ENCODE measurements around the gene MGAT5.
"Not testable (repeated sequence)": the region's sequence is repeated elsewhere in the genome, so short reads cannot be mapped to it uniquely, and the experiment has no call there.

Gene MGAT5

DNA sequence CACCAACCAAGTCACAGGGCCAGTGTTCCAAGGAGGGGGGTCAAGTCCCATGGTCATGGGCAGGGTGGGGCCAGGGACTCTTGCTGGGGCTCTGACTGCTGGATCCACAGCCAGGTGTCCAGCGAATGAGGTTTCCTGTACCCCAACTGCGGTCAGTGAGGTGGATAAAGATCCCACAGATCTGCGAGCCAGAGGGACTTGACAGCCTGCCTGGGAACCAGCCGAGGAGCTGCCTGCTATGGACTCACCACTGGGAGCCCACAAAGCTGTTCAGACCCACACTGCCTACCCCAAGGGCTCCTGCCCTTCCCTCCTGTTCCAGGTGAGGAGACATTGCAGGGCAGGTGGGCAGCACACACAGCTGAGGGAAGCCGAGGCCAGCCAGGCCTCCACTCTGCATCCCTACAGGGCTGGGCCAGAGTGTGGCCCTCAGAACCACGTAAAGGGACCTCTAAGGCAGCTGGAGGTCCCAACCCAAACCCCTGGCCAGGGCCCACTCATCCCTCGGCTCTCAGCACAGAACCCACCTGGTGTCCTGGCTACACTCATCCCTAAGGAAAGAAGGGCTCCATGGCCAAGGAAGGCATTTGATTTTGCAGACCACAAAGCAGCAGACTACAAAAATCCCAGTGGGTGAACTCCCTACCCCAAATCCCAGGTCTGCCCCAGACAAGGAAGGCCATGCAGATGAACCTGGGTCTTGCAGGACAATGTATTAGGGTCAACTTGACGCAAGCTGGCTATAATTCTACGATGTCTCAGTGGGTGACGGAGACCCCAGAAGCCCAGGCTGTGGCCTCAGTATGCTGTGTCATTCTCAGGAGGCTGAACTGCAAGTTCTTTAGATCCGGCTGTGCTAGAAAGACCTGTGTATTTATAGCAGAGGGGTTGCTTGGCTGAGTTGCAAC, 209.2 kb downstream of the MGAT5 start:
- Histone ChIP-seq H3K27me3 (ENCODE audit: control insufficient read depth, insufficient read depth, low read length) (no peaks in the 10 kb centered on the region), H3K4me3 (ENCODE audit: low read depth, low read length) (no peak overlapping the region), H3K9ac (ENCODE audit: low read depth, low read length) (no peak overlapping the region), H3K36me3 (ENCODE audit: control insufficient read depth, insufficient read depth, low read length) (no peaks in the 10 kb centered on the region), H3K9me3 (ENCODE audit: control insufficient read depth, insufficient read depth, low read length) (no peaks in the 10 kb centered on the region), H3K4me1 (ENCODE audit: control insufficient read depth, insufficient read depth, low read length) (no peaks in the 10 kb centered on the region)

DNA sequence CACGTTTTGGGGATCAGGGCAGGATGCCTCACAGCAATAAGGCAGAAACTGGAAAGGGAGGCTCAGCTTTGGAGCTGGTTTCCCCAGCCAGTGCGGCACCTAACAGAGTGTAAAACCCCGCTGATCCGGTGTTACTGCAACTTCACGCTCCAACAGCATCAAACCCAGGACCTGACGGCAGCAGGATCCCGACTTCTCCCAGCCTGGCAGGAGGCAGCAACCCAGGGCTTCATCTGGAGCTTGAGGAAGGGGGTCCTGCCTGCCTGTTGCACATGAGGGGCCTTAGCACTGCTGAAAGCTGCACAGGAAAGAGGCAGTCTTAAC, 209.8 kb downstream of the MGAT5 start:
- no peaks in the 10 kb centered on the region for H3K27me3 ChIP-seq (ENCODE audit: control insufficient read depth, insufficient read depth, low read length)
- no peaks in the 10 kb centered on the region for H3K4me1 ChIP-seq (ENCODE audit: control insufficient read depth, insufficient read depth, low read length)
- no peak overlapping the region for H3K4me3 ChIP-seq (ENCODE audit: low read depth, low read length)
- no peak overlapping the region for H3K9ac ChIP-seq (ENCODE audit: low read depth, low read length)
- no peaks in the 10 kb centered on the region for H3K9me3 ChIP-seq (ENCODE audit: control insufficient read depth, insufficient read depth, low read length)
- H3K36me3 ChIP-seq (ENCODE audit: control insufficient read depth, insufficient read depth, low read length), result no peaks in the 10 kb centered on the region

DNA sequence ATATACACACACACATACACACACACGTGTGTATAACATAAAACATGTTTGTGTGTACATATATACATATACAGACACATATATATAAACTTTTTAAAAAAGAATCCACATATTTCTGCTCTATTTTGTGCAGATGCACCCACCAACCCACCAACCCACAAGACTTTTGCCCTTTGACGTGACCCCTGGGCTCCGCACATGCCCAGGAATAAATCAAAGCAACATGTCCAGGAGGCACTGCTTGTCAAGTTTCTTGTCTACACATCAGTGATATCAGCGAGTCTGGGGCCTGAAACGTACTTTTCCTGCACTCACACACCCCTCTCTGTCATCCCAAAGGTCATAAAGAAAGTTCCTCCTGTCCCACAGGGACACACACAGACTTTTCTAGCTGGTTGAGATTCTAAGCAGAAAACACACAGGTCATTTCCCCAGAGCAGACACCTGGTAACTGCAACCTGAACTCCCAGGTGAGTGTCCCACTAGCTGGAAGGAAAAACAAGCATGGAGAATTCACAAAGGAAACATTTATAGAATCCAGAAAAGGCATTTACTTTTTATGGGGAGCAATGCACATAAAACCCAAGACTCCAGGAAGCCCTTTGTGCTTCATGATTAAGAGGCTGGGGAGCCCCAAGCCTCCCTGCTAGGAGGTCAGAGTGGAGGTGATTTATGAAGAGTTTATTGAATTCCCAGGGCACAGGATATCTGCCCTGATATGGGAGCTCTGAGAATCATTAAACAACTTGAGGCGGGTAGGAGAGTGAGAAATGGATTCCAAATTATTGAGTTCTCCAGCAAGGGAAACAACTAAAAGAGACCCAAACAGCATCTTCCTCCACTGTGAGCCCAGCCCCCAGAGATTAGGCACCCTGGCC, 211.6 kb downstream of the MGAT5 start:
- no peaks in the 10 kb centered on the region for H3K27me3 ChIP-seq (ENCODE audit: control insufficient read depth, insufficient read depth, low read length)
- H3K36me3 ChIP-seq (ENCODE audit: control insufficient read depth, insufficient read depth, low read length), result no peaks in the 10 kb centered on the region
- H3K4me3 ChIP-seq (ENCODE audit: low read depth, low read length), result no peak overlapping the region
- no peaks in the 10 kb centered on the region for H3K9me3 ChIP-seq (ENCODE audit: control insufficient read depth, insufficient read depth, low read length)
- no peak overlapping the region for H3K9ac ChIP-seq (ENCODE audit: low read depth, low read length)
- H3K4me1 ChIP-seq (ENCODE audit: control insufficient read depth, insufficient read depth, low read length), result no peaks in the 10 kb centered on the region

DNA sequence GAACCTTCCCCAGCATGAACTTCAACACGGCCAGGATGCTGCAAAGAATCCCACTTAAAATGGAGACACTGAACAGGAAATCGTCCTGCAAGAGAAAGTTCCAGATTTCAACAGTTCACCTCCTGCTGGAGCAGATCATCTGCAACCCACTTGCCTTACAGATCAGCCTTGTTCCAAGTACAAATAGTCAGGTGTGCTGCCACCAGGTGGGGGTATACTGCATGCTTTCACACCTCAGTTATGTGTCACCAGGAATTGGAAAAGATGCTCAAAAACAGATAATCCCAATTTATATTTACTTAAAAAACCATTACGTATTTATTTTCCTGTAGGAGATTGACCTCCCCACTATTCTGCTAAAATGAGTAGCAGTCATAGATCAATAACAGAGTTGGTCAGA, 212.3 kb downstream of the MGAT5 start:
- no peak overlapping the region for H3K9ac ChIP-seq (ENCODE audit: low read depth, low read length)
- no peaks in the 10 kb centered on the region for H3K4me1 ChIP-seq (ENCODE audit: control insufficient read depth, insufficient read depth, low read length)
- H3K36me3 ChIP-seq (ENCODE audit: control insufficient read depth, insufficient read depth, low read length), result no peaks in the 10 kb centered on the region
- no peaks in the 10 kb centered on the region for H3K27me3 ChIP-seq (ENCODE audit: control insufficient read depth, insufficient read depth, low read length)
- no peak overlapping the region for H3K4me3 ChIP-seq (ENCODE audit: low read depth, low read length)
- H3K9me3 ChIP-seq (ENCODE audit: control insufficient read depth, insufficient read depth, low read length), result no peaks in the 10 kb centered on the region

DNA sequence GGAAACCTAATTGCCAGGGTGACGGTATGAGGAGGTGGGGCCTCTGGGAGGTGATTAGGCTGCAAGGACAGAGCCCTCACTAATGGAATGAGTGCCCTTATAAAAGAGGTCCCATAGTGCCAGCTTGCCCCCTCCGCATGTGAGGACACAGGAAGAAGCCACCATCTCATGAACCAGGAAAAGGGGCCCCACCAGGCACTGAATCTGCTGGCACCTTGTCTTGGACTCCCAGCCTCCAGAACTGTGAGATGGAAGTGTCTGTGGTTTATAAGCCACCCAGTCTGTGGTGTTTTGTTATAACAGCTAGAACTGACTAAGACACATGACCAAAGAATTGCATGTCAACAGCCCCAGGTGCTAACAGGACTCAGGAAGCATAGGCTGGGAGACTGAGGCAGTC, 214.3 kb downstream of the MGAT5 start:
- Histone ChIP-seq H3K36me3 (ENCODE audit: control insufficient read depth, insufficient read depth, low read length) (no peaks in the 10 kb centered on the region), H3K27me3 (ENCODE audit: control insufficient read depth, insufficient read depth, low read length) (no peaks in the 10 kb centered on the region), H3K4me3 (ENCODE audit: low read depth, low read length) (no peak overlapping the region), H3K9me3 (ENCODE audit: control insufficient read depth, insufficient read depth, low read length) (no peaks in the 10 kb centered on the region), H3K9ac (ENCODE audit: low read depth, low read length) (no peak overlapping the region), H3K4me1 (ENCODE audit: control insufficient read depth, insufficient read depth, low read length) (no peaks in the 10 kb centered on the region)

DNA sequence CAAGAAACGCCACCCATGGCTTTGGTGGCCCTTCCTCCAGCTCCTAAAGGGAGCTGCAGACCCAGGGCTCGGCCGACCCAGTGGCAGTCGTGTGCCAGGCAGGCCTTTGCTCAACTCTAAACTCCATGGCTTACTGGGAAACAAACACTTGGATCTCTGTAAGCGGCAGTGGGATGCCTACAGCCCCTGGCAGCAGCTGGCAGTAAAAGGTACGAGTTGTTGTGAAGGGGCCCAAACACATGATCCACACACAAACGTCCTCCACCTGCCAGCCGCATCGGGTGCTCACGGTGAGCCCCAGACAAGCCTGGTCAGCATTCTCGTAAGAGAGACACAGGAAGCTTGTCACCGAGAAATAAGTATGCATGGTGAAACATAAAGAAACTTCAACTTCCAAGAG, 214.9 kb downstream of the MGAT5 start:
- Histone ChIP-seq H3K4me3 (ENCODE audit: low read depth, low read length) (no peak overlapping the region), H3K4me1 (ENCODE audit: control insufficient read depth, insufficient read depth, low read length) (no peaks in the 10 kb centered on the region), H3K36me3 (ENCODE audit: control insufficient read depth, insufficient read depth, low read length) (no peaks in the 10 kb centered on the region), H3K9ac (ENCODE audit: low read depth, low read length) (no peak overlapping the region), H3K27me3 (ENCODE audit: control insufficient read depth, insufficient read depth, low read length) (no peaks in the 10 kb centered on the region), H3K9me3 (ENCODE audit: control insufficient read depth, insufficient read depth, low read length) (no peaks in the 10 kb centered on the region)

DNA sequence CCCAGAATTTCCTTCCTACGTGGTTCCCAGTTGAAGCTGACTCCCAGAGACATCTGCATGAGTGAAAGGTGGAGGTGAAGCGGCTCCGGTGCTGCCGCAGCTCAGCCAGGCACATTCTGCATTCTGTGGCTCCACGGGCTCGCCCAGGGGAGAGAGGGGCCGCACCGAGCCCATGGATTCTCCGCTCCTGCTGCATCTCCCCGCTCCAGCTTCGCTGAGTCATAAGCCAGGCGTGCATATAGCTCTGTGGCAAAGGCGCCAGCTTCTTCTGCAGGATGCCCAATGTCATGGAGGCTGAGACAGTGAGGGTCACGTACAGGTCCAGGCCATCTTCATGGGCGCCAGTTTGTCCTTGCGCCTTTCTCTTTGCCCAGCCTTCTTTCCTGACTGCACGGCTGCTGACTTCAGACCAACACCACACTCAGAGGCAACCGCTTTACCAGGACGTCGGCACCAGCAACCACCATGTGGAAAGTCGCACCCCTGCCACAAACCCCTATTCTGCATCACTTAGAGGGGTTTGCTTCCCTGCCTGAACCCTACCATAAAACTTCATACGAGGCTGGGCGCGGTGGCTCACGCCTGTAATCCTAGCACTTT, 215.7 kb downstream of the MGAT5 start:
- H3K4me3 ChIP-seq (ENCODE audit: low read depth, low read length), result no peak overlapping the region
- no peak overlapping the region for H3K9ac ChIP-seq (ENCODE audit: low read depth, low read length)
- H3K27me3 ChIP-seq (ENCODE audit: control insufficient read depth, insufficient read depth, low read length), result no peaks in the 10 kb centered on the region
- H3K4me1 ChIP-seq (ENCODE audit: control insufficient read depth, insufficient read depth, low read length), result no peaks in the 10 kb centered on the region
- H3K9me3 ChIP-seq (ENCODE audit: control insufficient read depth, insufficient read depth, low read length), result no peaks in the 10 kb centered on the region
- no peaks in the 10 kb centered on the region for H3K36me3 ChIP-seq (ENCODE audit: control insufficient read depth, insufficient read depth, low read length)

DNA sequence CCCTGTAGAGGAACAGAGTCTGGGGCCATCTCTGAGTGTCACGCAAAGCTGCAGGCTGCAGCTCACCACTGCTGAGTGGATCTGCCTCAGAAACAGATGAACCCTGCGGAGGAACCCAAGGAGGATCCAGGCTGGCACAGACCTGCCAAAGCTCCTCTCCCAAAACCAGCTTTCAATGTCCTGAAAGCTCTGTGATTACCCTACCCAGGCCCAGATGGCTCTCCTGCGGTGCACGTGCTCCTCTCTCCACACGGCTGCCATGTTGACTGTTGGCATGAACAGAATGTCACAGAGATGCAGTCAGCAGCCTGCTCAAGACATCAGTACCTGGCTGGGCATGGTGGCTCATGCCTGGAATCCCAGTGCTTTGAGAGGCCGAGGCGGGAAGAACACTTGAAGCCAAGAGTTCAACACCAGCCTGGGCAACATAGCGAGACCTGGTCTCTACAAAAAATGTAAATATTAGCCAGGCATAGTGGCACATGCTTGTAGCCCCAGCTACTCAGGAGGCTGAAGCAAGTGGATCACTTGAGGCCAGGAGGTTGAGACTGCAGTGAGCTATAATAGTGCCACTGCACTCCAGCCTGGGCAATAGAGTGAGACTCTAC, 216.8 kb downstream of the MGAT5 start:
- no peaks in the 10 kb centered on the region for H3K4me1 ChIP-seq (ENCODE audit: control insufficient read depth, insufficient read depth, low read length)
- no peaks in the 10 kb centered on the region for H3K9me3 ChIP-seq (ENCODE audit: control insufficient read depth, insufficient read depth, low read length)
- H3K9ac ChIP-seq (ENCODE audit: low read depth, low read length), result no peak overlapping the region
- H3K4me3 ChIP-seq (ENCODE audit: low read depth, low read length), result no peak overlapping the region
- H3K27me3 ChIP-seq (ENCODE audit: control insufficient read depth, insufficient read depth, low read length), result no peaks in the 10 kb centered on the region
- no peaks in the 10 kb centered on the region for H3K36me3 ChIP-seq (ENCODE audit: control insufficient read depth, insufficient read depth, low read length)

DNA sequence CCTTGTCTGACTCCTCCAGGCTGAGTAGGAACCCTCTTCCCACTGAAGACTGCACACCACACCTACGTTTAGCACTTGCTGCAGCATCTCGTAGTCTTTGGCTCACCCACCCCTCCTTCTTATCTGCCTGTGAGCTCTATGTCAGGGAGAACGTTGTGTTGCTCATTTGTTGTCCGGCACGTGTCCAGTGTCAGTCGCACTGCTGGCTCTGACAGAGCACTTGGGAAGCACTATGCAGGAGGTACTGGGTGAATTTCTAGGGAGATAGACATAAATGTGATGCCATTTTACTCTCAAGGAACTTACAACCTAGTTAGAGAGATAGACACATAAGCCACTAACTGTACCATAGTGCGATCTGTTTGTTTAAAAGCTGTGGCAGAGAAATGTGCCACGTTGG, 223.1 kb downstream of the MGAT5 start:
- not testable (repeated sequence) for H3K27me3 ChIP-seq (ENCODE audit: control insufficient read depth, insufficient read depth, low read length)

DNA sequence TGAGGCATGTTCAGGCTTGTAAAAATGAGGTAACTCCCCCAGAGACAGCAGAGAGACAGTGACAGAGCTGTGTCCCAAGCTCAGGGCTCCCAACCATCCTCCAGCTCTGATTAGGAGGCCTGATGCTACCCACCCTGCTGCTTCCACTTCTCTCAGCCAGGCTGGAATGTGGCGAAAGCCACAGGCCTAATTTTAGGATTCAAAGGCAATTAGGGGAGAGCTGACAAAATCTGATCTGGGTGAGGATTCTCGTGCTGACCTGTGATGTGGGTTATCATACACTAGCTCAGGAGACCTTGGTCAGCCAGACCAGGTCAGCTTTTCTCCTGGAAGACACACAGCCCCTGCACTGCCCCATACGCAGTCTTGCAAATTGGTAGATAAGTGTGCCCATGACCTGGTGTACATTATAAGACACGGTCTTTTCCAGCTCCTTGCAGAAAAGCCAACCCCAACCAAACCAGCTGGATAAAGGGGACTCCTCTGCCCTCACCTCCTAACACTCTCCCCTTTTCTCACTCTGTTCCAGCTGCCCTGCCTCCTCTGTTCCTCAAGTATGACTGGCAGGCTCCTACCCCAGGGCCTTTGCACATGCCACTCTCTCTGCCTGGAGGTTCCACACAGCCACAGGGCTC, 225.9 kb downstream of the MGAT5 start:
- Histone ChIP-seq H3K36me3 (ENCODE audit: control insufficient read depth, insufficient read depth, low read length) (no peaks in the 10 kb centered on the region), H3K4me1 (ENCODE audit: control insufficient read depth, insufficient read depth, low read length) (no peaks in the 10 kb centered on the region), H3K9ac (ENCODE audit: low read depth, low read length) (no peak overlapping the region), H3K9me3 (ENCODE audit: control insufficient read depth, insufficient read depth, low read length) (no peaks in the 10 kb centered on the region), H3K27me3 (ENCODE audit: control insufficient read depth, insufficient read depth, low read length) (no peaks in the 10 kb centered on the region), H3K4me3 (ENCODE audit: low read depth, low read length) (no peak overlapping the region)

More for the DNA sequence above, 223.1 kb downstream of the MGAT5 start:
- H3K4me1 ChIP-seq (ENCODE audit: control insufficient read depth, insufficient read depth, low read length); H3K36me3 ChIP-seq (ENCODE audit: control insufficient read depth, insufficient read depth, low read length); H3K9ac ChIP-seq (ENCODE audit: low read depth, low read length); H3K4me3 ChIP-seq (ENCODE audit: low read depth, low read length); H3K9me3 ChIP-seq (ENCODE audit: control insufficient read depth, insufficient read depth, low read length): not testable (repeated sequence)

DNA sequence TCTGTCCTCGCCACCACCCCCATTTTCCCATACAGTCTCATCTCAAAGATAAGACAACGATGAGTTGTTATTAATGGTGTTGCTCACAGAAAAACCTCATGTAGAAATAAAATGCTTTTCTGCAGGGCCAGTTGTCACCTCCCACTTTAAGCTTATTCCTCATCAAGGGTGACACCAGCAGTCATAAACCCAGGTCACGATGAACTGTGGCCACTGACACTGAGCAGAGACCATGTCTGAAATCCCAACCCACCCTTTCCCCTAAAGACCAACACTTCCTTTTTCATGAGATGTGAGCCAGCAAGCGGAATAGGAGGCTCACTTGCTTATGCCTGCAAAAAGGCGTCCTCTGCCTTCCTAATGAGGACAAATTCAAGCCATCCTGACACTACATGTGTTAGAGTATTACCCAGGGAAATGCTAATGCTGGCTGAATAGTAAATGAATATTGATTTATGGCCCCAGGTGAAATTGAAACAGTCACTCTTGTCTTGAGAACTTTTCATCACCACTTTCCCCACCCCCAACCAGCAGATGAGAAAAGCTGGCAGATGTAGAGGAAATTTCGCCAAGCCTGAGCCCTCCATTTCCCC, 228.4 kb downstream of the MGAT5 start:
- Histone ChIP-seq H3K9me3 (ENCODE audit: control insufficient read depth, insufficient read depth, low read length) (no peaks in the 10 kb centered on the region), H3K27me3 (ENCODE audit: control insufficient read depth, insufficient read depth, low read length) (no peaks in the 10 kb centered on the region), H3K4me1 (ENCODE audit: control insufficient read depth, insufficient read depth, low read length) (no peaks in the 10 kb centered on the region)

More for the DNA sequence above, 228.4 kb downstream of the MGAT5 start:
- Histone ChIP-seq H3K4me3 (ENCODE audit: low read depth, low read length) (no peak overlapping the region), H3K36me3 (ENCODE audit: control insufficient read depth, insufficient read depth, low read length) (no peaks in the 10 kb centered on the region), H3K9ac (ENCODE audit: low read depth, low read length) (no peak overlapping the region)
